ENCODE measurements around the gene VSIG2.

DNA sequence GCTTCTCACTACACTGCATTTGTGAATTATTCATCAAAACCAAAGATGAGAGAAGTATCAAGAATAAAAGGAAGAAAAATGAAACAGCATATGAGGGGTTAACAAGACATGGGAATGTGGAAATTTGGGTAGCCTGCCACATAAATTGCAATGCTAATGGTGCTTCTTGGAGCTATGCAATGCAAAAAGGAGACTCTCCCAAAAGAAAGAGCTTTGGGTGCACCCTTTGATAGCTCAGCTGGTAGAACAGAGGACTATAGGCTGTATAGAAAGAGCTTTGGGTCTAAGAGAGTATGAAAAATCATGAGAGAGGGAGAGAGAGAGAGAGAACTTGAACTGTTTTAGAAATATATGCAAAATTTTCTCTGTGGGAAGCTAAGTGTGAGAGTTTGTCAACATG, 52.0 kb downstream of the VSIG2 start:
- TF ChIP-seq FOXK2 (IDR thresholded peaks at IDR 0.05) (no peak), CTBP1 (IDR thresholded peaks at IDR 0.05; ENCODE audit: borderline replicate concordance) (no peak), FOXM1 (IDR thresholded peaks at IDR 0.05; ENCODE audit: borderline replicate concordance) (no peak), LEF1 (IDR thresholded peaks at IDR 0.05; ENCODE audit: borderline replicate concordance) (no peak), SP1 (IDR thresholded peaks at IDR 0.05) (no peak), TARDBP (IDR thresholded peaks at IDR 0.05) (no peak), FOXA1 (IDR thresholded peaks at IDR 0.05) (no peak), SUZ12 (IDR thresholded peaks at IDR 0.05) (no peak), HDGF (IDR thresholded peaks at IDR 0.05; ENCODE audit: borderline replicate concordance) (no peak), L3MBTL2 (conservative IDR thresholded peaks at IDR 0.05) (no peak)
